SK-MEL-5 (cell line): ENCODE results near the gene PNPLA2. TPM values are rescaled to one million over a fixed set of nuclear protein-coding genes. Genes with fewer than 3 reads are reported as not detected.

Source experiments
- DNase-seq: peaks from one replicate; pipeline ENCODE4 v3.0.0-alpha.2; 2016; ENCODE audit warnings: low read depth, low spot score
- in situ Hi-C: cut with HindIII; loops from 2 replicates; pipeline ENCODE4 v1.10.0; 2016; ENCODE audit warnings: low sequenced_read_pairs, high pct_unique_total_duplicates, low pct_unique_long_range_greater_than_20kb
- small RNA-seq, 2 experiments: library from RNA; depleted of rRNA; stranded (forward); fragments of <200 nt; gene quantifications; one replicate each; pipeline ENCODE3, GENCODE V24; 2014
- total RNA-seq: library from RNA; depleted of rRNA; stranded (reverse); fragments of >200 nt; shearing (Covaris generic); gene quantifications from 2 replicates; pipeline ENCODE4 v1.2.3, GENCODE V29; 2014; rRNA removed

PNPLA2 gene
- total RNA-seq, 1 experiment from 2014 or later, result 6.3 TPM

DNA sequence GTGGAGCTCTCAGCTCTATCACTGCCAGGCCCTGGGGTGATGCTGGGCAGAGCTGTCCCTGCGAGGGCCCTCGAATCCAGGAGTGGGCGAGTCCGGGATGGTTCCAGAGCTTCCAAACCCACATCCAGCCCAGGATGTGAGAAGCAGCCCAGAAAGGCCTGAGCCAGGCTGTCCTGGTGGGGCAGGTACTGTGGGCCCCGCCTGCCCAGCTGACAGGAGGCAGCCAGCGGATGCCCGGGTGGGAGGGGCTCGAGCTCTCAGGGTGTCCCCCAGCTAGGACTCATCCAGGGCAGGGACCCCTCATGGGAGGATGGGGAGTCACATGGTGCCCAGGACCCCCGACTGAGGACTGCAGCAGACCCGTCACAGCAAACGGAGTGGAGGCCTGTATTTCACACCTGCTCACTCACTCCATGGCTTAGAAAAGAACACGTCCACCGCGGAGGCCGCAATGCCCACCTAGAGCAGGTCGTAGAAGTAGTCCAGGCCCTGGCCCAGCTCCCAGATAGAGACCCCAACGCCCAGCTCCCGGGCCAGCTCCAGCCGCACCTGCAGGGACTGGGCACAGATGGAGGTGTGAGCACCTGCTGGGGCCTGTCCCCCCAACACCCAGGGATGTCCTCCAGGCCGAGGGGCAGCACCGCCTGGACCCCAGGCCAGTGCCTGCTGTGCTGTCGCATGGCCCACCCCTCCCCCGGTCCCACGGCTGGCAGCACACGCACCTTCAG lies 50.8 kb downstream of the PNPLA2 start:
- DNase-seq, result no peak
- in situ Hi-C loops, result no loop called here

DNA sequence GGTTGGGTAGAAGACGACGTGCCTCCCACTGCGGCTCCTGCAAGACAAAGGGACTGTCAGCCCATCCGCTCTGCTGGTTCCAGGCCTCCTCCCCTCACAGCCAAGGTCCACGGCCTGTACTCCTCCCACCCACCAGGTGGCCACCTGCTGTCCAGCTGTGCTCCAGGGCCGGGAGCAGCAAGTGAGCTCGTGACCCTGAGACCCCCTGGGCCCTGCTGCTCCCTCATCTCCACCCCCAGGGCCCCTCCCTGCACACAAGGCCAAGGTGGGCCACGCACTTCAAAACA lies 51.4 kb downstream of the PNPLA2 start:
- in situ Hi-C loops, result no loop called here

DNA sequence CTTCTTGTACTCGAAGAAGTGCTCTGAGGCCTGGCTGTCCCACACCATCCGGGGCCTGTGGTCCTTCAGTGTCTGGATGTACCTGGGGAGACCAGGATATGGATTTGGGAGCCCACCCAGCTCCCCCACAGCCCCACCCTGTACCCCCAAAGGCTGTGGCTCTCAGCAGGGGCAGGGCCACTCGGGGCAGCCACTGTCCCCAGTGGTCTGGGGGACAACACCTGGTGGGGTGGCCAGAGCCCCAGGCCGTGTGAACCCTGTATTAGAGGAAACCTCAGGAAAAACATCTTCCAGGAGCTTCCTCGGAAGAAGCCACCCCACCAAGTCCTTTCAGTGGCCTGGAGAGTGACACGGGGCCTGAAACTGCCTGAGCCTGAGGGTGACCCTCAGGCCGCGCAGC lies 51.7 kb downstream of the PNPLA2 start:
- in situ Hi-C loops, result no loop called here
- DNase-seq, result no peak

More for the DNA sequence above, 51.4 kb downstream of the PNPLA2 start:
- DNase-seq, result no peak

DNA sequence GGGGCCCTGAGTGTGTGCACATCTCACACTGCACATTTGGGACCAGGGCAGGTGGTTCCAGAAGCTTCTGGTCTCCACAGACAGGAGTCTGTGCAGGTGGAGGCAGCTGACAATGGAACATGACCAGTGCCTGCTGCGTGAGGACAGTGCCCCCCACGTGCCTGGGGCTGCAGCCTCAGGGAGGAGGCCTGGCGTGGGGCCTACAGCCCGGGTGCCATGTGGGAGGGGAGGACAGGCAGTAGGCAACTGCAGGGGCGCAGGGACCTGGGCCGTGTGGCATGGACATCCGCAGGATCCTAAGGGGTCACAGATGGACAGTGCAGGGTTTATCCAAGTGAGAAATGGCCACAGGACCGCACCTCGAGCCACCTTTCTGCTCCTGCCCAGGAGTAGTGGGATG lies 52.8 kb downstream of the PNPLA2 start:
- DNase-seq, result no peak
- in situ Hi-C loops, result no loop called here

DNA sequence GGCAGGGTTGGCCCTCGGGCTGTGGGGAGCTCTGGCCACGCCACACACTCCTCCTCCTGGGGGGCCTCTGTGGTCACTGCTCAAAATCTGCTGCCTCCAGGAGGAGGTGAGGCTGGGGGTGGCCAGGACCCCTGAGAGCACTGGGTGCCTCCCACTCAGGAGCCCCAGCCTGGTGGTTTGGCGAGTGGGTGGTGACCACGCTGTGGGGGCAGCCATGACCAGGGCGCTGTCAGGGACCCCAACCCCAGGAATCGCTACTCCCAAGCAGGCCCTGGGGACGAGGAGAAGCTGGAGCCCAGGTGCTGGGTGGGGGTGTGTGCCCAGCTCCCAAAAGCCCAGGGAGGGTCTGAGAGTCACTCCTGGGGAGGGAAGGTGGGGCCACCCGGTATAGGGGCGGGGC lies 54.1 kb downstream of the PNPLA2 start:
- in situ Hi-C loops, result no loop called here
- no peak for DNase-seq

DNA sequence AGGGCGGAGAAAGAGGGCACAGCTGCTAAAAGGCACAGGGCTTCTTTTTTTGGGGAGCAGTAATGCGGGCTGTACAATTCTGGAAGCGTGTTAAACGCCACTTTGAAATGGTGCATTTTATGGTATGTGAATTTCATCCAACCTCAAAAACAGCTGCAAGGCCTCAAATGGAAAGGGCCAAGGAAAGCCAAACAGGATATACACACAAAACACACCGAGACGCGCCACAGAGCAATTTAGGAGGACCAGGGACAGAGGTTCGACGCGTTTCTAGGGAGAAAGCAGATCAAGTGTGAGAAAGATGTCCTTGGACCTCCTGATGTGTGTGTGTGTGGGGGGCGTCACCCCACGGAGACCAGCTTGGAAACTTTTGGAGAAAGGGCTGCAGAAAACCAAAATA lies 55.0 kb downstream of the PNPLA2 start:
- DNase-seq, result no peak
- in situ Hi-C loops, result no loop called here

Small RNAs within 50 kb of the gene (small RNA-seq; reads per million reads assigned to genes)
- 0 reads per million in 2 experiments for gene SNORA52

Other genes with a start within 250 kb of the PNPLA2 start
- 22.0 and 22.6 TPM in 2 replicates for gene PHRF1, start 242.4 kb upstream of the PNPLA2 start, total RNA-seq
- 3.5 and 3.7 TPM in 2 replicates for gene IRF7, start 203.0 kb upstream of the PNPLA2 start, total RNA-seq
- not detected in 2 replicates for gene CDHR5, start 194.0 kb upstream of the PNPLA2 start, total RNA-seq
- not detected in 2 replicates for gene SCT, start 191.7 kb upstream of the PNPLA2 start, total RNA-seq
- not detected in 2 replicates for gene DRD4, start 181.6 kb upstream of the PNPLA2 start, total RNA-seq
- gene DEAF1, start 123.7 kb upstream of the PNPLA2 start, total RNA-seq, result 26.1 and 33.8 TPM in 2 replicates
- gene TMEM80, start 123.1 kb upstream of the PNPLA2 start, total RNA-seq, result 6.5 and 10.8 TPM in 2 replicates
- gene EPS8L2, start 112.7 kb upstream of the PNPLA2 start, total RNA-seq, result 0.61 and 3.0 TPM in 2 replicates
- 206 and 219 TPM in 2 replicates for gene TALDO1, start 71.5 kb upstream of the PNPLA2 start, total RNA-seq
- gene GATD1, start 41.4 kb upstream of the PNPLA2 start, total RNA-seq, result 22.8 and 23.0 TPM in 2 replicates
- 0.53 TPM in 1 of 2 replicates, not detected in the other for gene CEND1, start 28.8 kb upstream of the PNPLA2 start, total RNA-seq
- 16.2 and 16.3 TPM in 2 replicates for gene SLC25A22, start 20.6 kb upstream of the PNPLA2 start, total RNA-seq
- 4.2 and 6.1 TPM in 2 replicates for gene PIDD1, start 13.7 kb upstream of the PNPLA2 start, total RNA-seq
- gene RPLP2, start 8.9 kb upstream of the PNPLA2 start, total RNA-seq, result 1,043 and 1,055 TPM in 2 replicates
- not detected in 2 replicates for gene CRACR2B, start 9.0 kb downstream of the PNPLA2 start, total RNA-seq
- gene CD151, start 14.0 kb downstream of the PNPLA2 start, total RNA-seq, result 228 and 233 TPM in 2 replicates
- gene POLR2L, start 23.6 kb downstream of the PNPLA2 start, total RNA-seq, result 397 and 411 TPM in 2 replicates
- gene TSPAN4, start 23.9 kb downstream of the PNPLA2 start, total RNA-seq, result 150 and 167 TPM in 2 replicates
- 21.8 and 31.0 TPM in 2 replicates for gene CHID1, start 91.9 kb downstream of the PNPLA2 start, total RNA-seq
- 14.6 and 16.2 TPM in 2 replicates for gene AP2A2, start 107.0 kb downstream of the PNPLA2 start, total RNA-seq
- not detected in 2 replicates for gene MUC6, start 217.8 kb downstream of the PNPLA2 start, total RNA-seq